CD4-positive, alpha-beta T cell treated with Interleukin-15 for 1 hour (primary cell): Measurements from ENCODE around the gene IPO7.

Experiments
- DNase-seq: peaks from one replicate; pipeline ENCODE4 v3.0.0-alpha.2; 2020

The IPO7 gene

GRCh38 chr11:9495803-9496514, 111.5 kb downstream of the IPO7 start:
- no peak for DNase-seq
